Measurements from ENCODE around the gene IFITM10.
"Not testable (repeated sequence)": the region's sequence is repeated elsewhere in the genome, so short reads cannot be mapped to it uniquely, and the experiment has no call there.

IFITM10 gene

GRCh38 chr11:1778141-1778911 is 27.9 kb upstream of the IFITM10 start:
- no peak for DNase-seq (ENCODE audit: low read depth, low spot score)

DNA sequence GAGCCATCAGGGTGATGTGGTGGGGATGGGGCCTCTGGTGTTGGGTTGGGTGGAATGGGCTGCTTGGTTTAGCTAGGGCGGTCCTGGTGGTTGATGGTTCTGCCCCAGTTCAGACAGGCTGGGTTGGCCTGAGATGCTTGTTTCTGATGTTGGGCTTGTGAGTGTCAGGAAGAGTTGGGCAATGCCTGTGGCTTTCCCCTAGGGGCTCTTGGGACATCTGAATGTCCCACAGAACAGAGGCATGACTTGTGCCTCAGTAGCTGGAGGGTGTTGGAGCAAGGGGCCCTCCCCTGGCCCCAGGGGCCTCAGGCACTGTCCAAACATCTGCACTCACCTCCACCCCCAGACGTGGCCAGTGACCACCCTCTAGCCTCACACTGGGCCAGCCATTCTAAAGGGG is 27.3 kb upstream of the IFITM10 start:
- DNase-seq (ENCODE audit: low read depth, low spot score), result no peak

- DNase-seq (ENCODE audit: low read depth, low spot score), result no peak
Observed at GRCh38 chr11:1776944-1777715, 26.7 kb upstream of the IFITM10 start.

DNA sequence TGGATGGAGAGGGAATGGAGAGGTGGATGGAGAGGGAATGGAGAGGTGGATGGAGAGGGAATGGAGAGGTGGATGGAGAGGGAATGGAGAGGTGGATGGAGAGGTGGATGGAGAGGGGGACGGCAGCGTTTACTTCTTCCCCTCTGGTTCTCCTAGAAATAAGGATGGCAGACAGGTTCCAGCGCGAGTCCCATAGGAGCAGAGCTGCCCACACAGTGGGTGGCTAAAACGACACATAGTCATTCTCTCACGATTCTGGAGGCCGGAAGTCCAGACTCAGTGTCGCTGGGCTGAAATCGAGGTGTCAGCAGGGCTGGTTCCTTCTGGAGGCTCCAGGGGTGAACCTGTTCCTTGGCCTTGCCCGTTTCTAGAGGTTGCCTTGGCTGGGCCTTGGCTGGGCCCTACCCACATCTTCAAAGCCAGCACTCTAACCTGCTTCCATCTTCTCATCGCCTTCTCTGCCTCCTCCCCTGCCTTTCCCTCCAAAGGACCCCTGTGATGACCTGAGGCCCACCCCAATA is 26.0 kb upstream of the IFITM10 start:
- DNase-seq (ENCODE audit: low read depth, low spot score), result no peak

DNA sequence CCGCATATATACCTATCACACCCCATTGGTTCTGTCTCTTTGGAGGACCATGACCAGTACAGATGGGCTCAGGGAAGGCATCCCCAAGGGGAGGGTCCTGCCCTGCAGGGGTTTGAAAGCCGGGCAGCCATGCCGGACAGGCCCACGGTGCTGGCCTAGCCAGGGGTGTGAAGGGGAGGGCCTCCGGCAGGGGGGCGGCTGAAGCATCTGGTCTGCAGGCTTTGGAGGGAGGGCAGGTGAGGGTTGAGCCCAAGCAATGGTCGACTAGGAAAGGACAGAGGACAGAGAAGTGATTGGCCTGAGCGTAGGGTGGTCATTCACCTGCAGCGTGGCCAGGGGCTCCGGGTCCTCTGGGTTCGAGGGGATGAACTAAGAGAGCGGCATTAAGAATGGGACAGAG is 24.5 kb upstream of the IFITM10 start:
- DNase-seq (ENCODE audit: low read depth, low spot score), result no peak

GRCh38 chr11:1773994-1774550 is 23.7 kb upstream of the IFITM10 start:
- DNase-seq (ENCODE audit: low read depth, low spot score), result no peak

DNA sequence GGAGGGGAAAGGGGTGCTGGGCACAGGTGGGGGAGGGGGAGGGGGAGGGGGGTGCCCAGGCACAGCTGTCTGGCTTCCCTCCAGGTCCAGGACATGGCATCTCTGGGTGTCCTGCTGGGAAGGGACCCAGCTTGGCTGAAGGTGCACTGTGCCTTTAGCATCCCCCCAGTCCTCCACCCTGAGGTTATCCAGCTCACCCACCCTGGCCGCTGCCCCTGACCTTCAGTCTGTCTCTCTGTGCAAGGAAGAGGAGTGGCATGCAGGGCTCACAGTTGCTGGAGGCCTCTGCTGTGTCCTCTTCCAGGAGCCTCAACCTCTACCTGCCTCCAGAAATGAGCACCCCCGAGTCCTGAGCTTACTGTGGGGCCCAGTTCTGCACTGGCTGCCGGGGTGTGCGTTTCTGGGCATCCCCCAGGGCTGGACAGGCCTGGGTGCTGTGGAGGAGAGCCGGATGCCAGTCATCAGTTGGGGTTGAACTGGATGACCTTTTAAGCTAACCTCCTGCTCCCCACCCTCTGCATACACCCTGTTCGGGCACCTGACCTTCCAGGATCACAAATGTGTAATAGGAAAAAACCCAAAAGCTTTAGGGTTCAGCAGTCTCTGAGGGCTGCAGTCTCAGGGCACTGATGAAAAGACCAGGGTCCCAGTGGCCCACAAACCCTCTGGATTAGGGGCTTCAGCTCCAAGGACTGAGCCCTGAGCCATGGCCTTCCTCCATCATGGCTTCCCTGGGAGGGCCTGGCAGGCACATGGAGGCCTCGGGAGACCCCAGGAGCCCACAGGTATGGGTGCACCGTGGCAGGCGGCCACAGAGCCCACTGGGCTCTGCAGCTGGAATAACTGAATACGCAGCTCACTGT is 23.0 kb upstream of the IFITM10 start:
- DNase-seq (ENCODE audit: low read depth, low spot score), result no peak

DNA sequence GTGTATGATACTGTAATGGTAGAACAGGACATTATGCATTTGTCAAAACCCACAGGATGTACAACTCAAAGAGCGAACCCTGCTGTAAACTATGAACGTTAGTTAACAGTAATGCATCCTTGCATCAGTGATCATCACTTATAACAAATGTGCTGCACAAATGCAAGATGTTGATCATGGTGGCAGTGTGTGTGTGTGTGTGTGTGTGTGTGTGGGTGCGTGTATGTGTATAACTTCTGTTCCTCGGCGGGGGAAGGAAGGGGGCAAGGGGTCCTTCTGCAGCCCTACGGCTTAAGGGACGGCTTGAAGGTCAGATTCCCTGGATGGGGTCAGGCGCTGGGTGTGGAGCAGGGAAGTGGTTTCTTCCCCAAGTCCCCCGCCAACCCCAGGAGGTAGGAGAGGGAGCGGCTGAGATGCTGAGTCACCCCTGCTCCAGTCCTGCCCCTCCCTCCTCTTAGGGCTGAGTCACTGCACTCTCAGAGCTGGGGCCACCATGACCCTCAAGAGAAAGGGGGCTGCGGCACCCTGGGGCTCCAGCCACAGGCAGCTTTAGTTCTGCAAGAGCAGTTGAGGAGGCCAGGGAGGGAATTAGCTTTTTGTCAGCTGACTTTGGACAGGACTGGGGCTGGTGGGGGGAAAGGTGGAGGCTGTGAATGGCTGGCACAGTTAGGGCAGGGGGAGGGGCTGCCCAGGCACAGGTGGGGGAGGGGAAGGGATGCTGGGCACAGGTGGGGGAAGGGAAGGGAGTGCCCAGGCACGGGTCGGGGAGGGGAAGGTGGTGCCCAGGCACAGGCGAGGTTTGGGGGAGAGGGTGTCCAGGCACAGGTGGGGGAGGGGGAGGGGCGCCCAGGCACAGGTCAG is 22.1 kb upstream of the IFITM10 start:
- peak; percentile 90 for DNase-seq (ENCODE audit: low read depth, low spot score)

DNA sequence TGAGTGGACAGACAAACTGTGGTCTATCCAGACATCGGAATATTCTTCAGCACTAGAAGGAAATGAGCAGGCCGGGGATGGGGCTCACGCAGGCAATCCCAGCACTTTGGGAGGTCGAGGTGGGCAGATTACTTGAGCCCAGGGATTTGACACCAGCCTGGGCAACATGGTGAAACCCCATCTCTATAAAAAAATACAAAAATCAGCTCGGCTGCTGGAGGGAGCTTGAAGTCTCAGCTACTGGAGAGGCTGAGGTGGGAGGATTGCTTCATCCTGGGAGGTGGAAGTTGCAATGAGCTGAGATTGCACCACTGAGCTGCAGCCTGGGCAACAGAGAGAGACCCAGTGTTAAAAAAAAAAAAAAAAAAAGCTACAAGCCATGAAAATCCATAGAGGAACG is 21.3 kb upstream of the IFITM10 start:
- DNase-seq (ENCODE audit: low read depth, low spot score), result no peak

DNA sequence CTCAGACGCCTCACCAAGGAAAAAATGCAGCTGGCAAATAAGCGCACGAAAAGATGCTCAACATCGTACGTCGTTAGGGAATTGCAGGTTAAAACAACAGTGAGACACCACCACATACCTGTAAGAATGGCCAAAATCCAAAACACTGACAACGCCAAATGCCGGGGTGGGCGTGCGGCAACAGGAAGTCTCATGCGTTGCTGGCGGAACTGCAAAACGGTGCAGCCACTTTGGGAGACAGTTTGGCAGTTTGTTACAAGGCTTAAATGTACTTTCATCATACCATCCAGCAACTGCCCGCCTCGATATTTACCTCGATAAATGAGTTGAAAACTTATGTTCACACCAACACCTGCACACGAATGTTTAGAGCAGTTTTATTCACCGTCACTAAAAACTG is 20.9 kb upstream of the IFITM10 start:
- DNase-seq (ENCODE audit: low read depth, low spot score), result no peak

DNA sequence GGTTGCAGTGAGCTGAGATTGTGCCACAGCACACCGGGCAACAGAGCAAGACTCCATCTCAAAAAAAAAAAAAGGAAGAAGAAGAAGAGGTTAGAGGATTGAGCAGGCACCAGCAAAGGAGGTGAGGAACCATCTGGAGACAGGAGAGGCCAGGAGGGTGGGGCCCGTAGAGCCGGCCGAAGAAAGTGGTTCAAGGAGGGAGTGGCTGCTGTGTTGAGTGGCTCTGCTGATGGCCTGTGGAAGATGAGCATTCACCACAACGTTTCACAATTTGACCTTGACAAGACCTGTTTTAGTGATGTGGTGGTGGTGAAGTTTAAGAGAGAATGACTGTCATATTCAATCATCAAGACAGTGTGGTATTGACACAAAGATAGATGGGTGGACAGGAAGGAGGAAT is 20.1 kb upstream of the IFITM10 start:
- DNase-seq (ENCODE audit: low read depth, low spot score), result no peak

DNA sequence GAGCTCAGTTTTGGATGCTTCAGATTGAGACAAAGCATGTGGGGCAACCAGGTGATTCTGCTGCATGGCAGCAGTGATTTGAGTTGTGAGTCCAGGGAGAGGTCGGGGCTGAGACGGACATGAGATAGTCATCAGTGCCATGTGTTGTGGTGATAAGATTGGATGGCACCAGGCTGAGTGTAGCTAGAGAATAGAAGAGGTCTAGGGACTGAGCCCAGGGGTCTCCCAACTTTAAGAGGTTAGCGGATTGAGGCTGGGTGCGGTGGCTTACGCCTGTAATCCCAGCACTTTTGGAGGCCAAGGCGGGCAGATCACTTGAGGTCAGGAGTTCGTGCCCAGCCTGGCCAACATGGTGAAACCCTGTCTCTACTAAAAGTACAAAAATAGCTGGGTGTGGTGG is 19.7 kb upstream of the IFITM10 start:
- DNase-seq (ENCODE audit: low read depth, low spot score), result no peak

- DNase-seq (ENCODE audit: low read depth, low spot score), result not testable (repeated sequence)
Observed at GRCh38 chr11:1769304-1769936, 19.0 kb upstream of the IFITM10 start.

GRCh38 chr11:1768141-1768469 is 17.7 kb upstream of the IFITM10 start:
- no peak for DNase-seq (ENCODE audit: low read depth, low spot score)

- DNase-seq (ENCODE audit: low read depth, low spot score), result no peak
Observed at GRCh38 chr11:1767399-1768140, 17.2 kb upstream of the IFITM10 start.

GRCh38 chr11:1766719-1767398 is 16.5 kb upstream of the IFITM10 start:
- no peak for DNase-seq (ENCODE audit: low read depth, low spot score)

DNA sequence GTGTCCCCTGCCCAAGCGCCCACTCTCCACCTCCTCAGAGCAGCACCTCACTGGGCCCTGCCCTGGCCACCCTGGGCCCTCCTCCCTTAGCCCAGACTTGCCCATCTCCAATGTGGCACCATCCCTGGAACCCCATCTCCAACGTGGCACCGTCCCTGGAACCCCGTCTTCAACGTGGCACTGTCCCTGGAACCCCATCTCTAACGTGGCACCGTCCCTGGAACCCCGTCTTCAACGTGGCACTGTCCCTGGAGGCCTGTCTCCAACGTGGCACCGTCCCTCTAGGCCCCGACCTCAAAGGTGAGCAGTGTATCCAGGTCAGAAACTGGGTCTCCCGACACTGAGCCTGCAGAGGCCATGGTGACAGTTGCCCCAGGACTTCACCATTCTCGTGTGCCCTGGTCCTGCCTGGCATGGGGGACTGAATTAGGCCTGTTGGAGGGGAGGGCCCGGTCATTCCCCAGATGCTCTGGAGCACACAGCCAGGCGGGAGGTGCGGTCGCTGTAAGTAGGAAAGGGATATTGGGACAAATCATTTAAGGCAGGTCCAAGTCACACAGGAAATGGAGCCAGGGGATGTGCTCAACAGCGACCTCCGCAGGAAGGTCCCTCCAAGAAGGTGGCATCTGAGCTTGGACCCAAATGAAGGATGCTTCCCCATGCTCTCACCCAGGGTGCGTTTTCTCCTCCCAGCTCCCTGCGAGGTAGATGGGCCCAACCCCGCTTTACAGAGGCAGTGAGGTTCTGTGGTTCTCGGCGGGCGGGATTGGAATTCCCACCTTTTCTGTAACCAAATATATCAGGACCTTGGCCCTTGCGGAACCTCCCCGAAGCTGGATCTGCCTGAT is 15.7 kb upstream of the IFITM10 start:
- DNase-seq (ENCODE audit: low read depth, low spot score), result no peak

All from smooth muscle cell of the brain vasculature (primary cell).